ENCODE measurements around the gene ATP7A.

GRCh38 chrX:77922787-77923186, 12.3 kb downstream of the ATP7A start:
- TF ChIP-seq EZH2phosphoT487 (IDR thresholded peaks at IDR 0.05) (no peak), EZH2 (IDR thresholded peaks at IDR 0.05) (no peak)
- TF ChIP-seq, protein P1, sequence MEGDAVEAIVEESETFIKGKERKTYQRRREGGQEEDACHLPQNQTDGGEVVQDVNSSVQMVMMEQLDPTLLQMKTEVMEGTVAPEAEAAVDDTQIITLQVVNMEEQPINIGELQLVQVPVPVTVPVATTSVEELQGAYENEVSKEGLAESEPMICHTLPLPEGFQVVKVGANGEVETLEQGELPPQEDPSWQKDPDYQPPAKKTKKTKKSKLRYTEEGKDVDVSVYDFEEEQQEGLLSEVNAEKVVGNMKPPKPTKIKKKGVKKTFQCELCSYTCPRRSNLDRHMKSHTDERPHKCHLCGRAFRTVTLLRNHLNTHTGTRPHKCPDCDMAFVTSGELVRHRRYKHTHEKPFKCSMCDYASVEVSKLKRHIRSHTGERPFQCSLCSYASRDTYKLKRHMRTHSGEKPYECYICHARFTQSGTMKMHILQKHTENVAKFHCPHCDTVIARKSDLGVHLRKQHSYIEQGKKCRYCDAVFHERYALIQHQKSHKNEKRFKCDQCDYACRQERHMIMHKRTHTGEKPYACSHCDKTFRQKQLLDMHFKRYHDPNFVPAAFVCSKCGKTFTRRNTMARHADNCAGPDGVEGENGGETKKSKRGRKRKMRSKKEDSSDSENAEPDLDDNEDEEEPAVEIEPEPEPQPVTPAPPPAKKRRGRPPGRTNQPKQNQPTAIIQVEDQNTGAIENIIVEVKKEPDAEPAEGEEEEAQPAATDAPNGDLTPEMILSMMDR (IDR thresholded peaks at IDR 0.05), result no peak
